Activated effector memory CD4-positive, alpha-beta T cell treated with Interleukin-2 at 50 U/mL for 16 hours (primary cell): ENCODE results near the gene C6orf120.

Source experiments
- DNase-seq: peaks from one replicate; pipeline ENCODE4 v3.0.0-alpha.2; 2020

The C6orf120 gene

DNA sequence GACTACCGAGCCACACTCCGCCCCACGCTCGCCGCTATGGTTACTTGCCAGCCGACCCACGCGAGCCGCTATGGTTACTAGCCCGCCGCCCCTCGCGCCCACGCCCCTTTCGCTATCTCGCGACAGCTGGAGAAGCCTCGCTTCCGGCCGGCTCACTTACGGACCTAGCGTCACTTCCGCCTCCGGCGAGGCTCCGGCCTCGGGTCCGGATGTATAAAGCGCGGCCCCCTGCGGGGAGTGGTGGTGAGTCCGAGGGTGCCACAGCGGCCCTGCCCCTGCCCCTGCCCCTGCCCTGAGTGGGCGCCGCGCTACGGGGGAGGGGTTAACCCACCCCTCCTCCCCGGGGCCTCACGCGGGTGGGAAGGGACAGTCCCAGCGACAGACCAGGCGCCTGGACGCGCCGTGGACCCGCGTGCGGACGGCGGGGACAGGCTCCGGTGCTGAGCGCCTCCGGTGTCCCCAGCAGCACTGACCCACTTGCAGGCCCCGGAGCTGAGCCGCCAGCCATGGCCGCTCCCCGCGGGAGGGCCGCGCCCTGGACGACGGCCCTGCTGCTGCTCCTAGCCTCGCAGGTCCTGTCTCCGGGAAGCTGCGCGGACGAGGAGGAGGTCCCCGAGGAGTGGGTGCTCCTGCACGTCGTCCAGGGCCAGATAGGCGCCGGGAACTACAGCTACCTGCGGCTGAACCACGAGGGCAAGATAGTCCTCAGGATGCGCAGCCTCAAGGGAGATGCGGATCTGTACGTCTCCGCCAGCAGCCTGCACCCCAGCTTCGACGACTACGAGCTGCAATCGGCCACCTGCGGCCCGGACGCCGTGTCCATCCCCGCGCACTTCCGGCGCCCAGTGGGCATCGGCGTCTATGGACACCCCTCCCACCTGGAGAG lies at the start of gene C6orf120, which contains the start of gene WDR27:
C6orf120 (plus strand) TSS at position 173 of the 886 bp plus-strand sequence; CDS start at position 507, 334 bp downstream.
WDR27 (minus strand) TSS at position 76 of the 886 bp plus-strand sequence. CDS start 13,024 bp downstream, outside the sequence.
- peak; percentile 94 for DNase-seq

DNA sequence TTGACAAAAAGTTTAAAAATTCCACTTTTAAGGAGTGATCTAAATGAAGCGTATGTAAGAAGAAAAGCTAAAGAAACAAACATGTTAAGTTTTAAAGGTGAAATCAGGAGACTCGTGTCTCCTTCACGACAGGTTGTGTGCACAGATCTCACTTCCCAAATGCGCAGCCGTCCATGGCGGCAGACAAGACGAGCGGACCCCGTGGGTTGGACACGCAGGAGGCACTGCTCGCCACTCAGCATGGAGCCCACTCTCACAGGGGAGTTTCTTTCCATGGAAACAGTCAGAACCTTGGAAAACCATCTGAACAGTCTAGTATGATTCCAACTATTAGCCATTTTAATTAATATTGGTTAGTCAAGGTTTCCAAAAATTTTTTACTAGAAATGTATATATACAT lies 49.0 kb upstream of the C6orf120 start:
- no peak for DNase-seq

GRCh38 chr6:169653691-169654090 lies 48.2 kb upstream of the C6orf120 start:
- no peak for DNase-seq

DNA sequence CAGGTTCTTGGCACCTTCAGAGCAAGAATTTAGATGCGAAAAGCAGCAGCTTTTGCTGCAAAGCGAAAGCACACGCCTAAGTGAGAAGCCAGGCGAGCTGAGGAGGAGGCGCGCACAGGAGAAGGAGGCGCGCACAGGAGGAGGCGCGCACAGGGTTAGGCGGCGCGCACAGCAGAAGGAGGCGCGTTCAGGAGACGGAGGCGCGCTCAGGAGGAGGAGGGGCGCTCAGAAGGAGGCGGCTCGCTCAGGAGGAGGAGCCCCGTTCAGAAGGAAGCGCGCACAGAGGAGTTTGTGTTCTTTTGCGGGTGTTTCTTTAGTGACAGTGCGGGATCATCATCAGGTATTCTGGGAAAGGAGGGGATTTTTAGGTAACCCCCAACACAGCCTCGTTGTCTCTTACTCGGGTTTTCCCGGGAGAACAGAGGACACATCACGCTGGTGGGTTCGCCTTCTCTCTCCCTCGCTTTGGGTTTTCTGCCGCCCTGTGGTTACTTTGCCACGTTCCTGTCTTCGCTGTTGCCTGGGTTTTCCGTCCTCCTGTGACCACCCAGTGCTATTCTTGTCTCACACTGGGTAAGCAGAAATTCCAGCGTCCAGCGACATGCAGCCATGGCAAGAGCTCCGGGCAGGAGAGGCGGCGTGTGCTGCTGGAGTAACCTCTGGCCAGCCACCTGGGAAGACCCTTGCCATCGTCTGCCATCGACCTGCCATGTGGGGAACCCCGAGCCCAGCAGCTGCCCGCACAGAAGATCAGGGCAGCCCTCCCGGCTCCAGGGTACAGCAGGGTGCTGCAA lies 47.1 kb upstream of the C6orf120 start:
- peak; percentile 70 for DNase-seq

- no peak for DNase-seq
Measured at GRCh38 chr6:169656546-169657283, 45.2 kb upstream of the C6orf120 start.

- no peak for DNase-seq
Measured at GRCh38 chr6:169657284-169657610, 44.7 kb upstream of the C6orf120 start.

- no peak for DNase-seq
Measured at GRCh38 chr6:169659820-169660610, 41.9 kb upstream of the C6orf120 start.

DNA sequence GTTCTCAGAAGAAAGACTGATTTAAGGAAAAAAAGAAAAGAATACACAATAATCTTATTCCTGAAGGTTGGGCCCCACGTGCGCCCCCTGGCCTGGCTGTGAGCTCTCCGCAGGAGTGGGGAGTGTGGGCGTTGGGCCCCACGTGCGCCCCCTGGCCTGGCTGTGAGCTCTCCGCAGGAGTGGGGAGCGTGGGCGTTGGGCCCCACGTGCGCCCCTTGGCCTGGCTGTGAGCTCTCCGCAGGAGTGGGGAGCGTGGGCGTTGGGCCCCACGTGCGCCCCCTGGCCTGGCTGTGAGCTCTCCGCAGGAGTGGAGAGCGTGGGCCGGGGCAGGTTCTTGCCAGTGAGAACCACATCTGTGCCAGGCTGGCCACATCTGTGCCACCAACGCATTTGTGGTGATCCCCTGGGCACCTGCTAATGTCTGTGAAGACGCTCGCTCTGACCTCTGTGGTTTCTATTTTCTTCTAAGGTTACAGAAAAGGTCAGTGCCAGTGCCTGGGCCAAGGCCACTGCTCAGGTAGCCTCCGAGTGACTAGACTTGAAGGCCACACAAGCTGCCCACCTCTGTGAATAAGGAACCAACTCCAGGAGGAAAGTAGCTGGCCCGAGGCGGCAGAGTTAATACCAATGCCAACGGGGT lies 41.1 kb upstream of the C6orf120 start:
- no peak for DNase-seq

- DNase-seq, result no peak
Measured at GRCh38 chr6:169661391-169661756, 40.6 kb upstream of the C6orf120 start.

GRCh38 chr6:169663468-169663867 lies 38.5 kb upstream of the C6orf120 start:
- DNase-seq, result no peak

DNA sequence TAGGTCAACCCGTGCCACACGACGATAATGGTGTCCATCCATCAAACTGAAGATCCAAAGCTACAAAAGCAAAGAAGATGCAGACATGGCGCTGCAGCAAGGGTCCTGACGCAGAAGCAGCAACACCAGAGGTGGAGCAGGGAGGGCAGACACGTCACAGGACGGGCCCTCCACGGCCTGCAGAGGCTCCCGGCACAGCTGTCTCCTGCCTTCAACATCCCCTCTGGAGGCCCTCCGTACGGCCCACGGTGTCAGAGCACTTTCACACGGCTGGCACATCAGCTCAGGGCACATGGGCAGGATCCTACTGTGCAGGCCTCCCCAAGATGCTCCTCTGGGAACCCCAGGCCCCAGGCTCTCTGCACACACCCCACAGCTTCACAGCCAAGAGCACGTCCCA lies 37.7 kb upstream of the C6orf120 start:
- no peak for DNase-seq

GRCh38 chr6:169665289-169665688 lies 36.6 kb upstream of the C6orf120 start:
- no peak for DNase-seq

- no peak for DNase-seq
Measured at GRCh38 chr6:169666441-169666840, 35.5 kb upstream of the C6orf120 start.

DNA sequence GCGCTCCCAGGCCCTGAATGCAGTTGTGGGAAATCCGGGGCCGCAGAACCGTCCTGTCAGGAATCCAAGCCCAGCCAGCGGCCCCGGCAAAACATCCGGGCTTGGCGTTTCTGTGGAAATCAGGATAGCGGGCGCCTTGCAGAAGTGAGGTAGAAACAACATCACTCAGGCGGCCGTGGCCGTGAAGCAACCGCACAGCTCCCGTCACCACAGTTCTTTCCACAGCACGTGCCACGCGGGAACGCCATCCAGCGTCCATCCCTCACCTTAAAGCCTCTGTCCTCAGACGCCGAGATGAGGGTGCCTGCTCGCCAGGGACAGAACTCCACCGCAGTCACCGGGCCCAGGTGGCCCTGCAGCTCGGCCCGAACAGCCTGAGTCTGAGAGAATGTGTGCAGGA lies 34.2 kb upstream of the C6orf120 start:
- DNase-seq, result no peak

DNA sequence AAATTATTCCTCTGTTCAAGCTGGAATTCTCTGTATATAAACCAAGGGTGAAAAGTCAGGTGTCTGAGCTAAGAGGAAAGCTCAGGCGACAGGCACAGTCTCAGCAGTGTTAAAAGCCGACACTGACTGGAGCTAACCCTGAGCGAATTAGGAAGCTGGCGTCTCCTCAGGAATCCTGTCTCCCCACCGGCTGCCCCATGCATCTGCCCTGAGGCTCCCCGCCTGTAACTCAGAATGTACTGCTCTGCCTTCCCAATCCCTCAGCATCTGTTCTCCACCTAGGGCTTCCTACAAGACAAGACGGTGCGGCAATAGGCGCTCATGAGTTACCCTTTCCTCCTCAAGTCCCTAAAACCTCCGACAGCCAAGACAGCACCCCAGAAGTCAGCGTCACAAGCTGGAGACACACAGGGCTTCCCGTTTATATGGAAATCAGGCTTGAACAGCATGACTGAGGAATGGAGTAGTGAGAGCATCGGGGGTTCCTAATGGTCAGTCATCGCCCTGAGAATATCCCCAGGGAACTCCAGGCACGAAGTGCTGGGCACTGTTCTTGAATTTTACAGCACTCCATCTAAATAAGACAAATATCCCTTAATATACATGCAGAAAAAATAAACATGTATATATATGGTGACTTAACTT lies 33.6 kb upstream of the C6orf120 start:
- no peak for DNase-seq

- DNase-seq, result no peak
Measured at GRCh38 chr6:169669147-169669546, 32.8 kb upstream of the C6orf120 start.

GRCh38 chr6:169669889-169670288 lies 32.0 kb upstream of the C6orf120 start:
- DNase-seq, result no peak

GRCh38 chr6:169671563-169671962 lies 30.4 kb upstream of the C6orf120 start:
- DNase-seq, result no peak

GRCh38 chr6:169675011-169675410 lies 26.9 kb upstream of the C6orf120 start:
- DNase-seq, result no peak

- DNase-seq, result no peak
Measured at GRCh38 chr6:169677096-169677495, 24.8 kb upstream of the C6orf120 start.

DNA sequence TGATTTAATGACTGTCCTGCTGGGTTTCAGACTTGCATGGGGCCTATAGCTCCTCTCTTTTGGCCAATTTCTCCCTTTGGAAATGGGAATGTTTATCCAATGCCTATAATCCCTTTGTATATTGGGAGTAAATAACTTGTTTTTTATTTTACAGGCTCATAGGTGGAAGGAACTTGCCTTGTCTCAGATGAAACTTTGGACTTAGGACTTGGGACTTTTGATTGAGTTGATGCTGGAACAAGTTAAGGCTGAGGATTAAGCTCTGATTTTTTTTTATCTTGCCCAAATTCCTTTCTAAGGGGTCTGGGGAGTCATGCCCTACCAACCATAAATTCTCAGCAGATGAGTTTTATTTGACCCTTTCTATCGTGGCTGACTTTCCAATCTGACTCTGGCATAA lies 23.6 kb upstream of the C6orf120 start:
- no peak for DNase-seq
